HG03565 (cell line): ENCODE results near the gene SPN.
"Not testable (repeated sequence)": the region's sequence is repeated elsewhere in the genome, so short reads cannot be mapped to it uniquely, and the experiment has no call there.

Experiments used
- ATAC-seq: cut with Tn5 transposase; IDR thresholded peaks from one replicate; pipeline ENCODE4 v1.9.1; 2021; ENCODE audit warnings: mild to moderate bottlenecking, moderate library complexity; ENCODE audit not compliant: unreplicated experiment

Gene SPN

GRCh38 chr16:29645694-29646187 lies 17.3 kb upstream of the SPN start:
- ATAC-seq, result no peak

DNA sequence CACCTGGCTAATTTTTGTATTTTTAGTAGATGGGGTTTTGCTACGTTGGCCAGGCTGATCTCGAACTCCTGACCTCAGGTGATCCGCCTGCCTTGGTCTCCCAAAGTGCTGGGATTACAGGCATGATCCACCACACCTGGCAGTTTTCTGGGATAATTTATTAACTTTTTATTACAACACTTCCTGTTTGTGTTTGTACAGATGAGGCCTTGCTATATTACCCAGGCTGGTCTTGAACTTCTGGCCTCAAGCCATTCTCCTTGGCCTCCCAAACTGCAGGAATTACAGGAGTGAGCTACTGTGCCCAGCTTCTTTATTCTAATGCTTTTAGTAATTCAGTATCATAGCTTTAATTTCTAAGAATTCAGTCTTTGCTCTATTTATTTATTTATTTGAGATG lies 16.1 kb upstream of the SPN start:
- no peak for ATAC-seq

- ATAC-seq, result no peak
Measured at GRCh38 chr16:29649588-29650494, 13.2 kb upstream of the SPN start.

DNA sequence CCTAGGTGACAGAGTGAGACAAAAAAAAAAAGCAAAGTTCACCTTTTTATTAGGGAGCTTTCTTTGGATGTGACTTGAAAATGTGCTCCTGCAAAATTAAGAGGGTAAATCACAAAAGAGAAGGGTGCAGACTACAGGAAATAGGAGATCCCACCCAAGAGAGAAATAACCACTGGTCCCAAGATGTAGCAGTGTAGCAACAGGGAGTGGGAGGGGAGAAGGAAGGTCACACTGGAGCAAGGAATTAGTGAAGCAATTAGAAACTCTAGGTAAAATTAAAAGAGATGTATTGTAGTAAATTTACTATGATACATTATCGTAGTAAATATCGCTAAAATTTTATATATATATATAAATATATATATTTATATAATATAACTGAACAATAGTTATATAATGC lies 12.3 kb upstream of the SPN start:
- ATAC-seq, result no peak

- no peak for ATAC-seq
Measured at GRCh38 chr16:29651774-29652349, 11.2 kb upstream of the SPN start.

GRCh38 chr16:29653471-29653870 lies 9.6 kb upstream of the SPN start:
- no peak for ATAC-seq

DNA sequence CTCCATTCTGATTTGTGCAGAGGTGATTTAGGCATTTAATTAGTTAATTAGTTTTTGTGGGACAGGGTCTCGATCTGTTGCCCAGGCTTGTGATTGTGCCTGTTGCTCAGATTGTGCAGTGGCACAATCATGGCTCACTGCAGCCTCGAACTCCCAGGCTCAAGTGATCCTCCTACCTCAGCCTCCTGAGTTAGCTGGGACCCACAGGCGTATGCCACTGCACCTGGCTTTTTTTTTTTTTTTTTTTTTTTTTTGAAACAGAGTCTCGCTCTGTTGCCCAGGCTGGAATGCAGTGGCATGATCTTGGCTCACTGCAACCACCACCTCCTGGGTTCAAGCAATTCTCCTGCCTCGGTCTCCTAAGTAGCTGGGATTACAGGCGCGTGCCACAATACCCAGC lies 9.2 kb upstream of the SPN start:
- not testable (repeated sequence) for ATAC-seq

- no peak for ATAC-seq
Measured at GRCh38 chr16:29656688-29657523, 6.1 kb upstream of the SPN start.

DNA sequence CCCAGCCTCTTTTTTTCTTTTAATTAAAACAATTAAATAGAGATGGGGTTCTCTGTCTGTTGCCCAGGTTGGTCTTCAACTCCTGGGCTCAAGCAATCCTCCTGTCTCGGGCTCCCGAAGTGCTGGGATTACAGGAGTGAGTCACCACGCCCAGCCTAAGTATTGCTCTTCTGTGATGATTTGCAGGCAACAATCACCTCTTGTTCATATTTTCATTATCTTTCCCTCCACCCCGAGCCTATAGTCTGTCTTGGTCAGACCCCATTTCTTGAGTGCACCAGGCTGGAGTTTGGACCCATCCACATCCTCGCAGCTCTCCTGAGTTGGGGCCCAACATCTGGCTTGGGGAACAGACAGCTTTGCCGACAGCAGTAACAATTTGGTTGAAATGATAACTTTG lies 4.3 kb upstream of the SPN start:
- no peak for ATAC-seq

DNA sequence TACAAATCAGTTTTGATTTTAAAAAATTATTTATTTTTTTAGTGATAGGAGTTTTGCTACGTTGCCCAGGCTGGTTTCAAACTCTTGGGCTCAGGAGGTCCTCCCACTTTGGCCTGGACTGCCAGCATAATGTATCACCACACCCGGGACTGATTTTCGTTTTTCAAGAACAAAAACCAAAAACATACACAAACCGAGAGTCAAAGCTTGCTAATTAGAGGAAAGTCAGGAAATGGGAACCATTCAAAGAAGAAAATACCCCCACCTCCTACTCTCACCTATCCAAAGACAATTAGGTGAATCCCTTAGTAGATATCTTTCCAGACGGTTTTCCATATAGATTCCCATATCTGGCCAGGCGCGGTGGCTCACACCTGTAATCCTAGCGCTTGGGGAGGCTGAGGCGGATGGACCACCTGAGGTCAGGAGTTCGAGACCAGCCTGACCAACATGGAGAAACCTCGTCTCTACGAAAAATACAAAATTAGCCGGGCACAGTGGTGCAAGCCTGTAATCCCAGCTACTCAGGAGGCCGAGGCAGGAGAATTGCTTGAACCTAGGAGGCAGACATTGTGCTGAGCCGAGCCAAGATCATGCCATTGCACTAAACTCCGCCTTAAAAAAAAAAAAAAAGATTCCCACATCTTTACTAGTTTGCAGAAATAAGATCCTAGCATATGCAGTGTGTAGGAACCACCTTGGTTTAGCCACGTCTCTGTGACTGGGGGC lies 883 bp upstream of the SPN start:
- no peak for ATAC-seq

DNA sequence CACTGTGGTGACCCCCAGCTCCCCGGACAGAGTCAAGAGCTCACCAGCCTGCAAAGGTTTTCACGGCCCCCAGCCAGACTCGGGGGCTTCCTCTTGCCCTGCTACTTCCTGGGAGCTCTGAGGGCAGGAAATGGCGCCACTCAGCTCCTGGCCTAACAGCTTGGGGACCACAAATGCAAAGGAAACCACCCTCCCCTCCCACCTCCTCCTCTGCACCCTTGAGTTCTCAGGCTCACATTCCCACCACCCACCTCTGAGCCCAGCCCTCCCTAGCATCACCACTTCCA lies 375 bp upstream of the SPN start:
- no peak for ATAC-seq

- no peak for ATAC-seq
Measured at GRCh38 chr16:29663807-29664090, 702 bp downstream of the SPN start.

DNA sequence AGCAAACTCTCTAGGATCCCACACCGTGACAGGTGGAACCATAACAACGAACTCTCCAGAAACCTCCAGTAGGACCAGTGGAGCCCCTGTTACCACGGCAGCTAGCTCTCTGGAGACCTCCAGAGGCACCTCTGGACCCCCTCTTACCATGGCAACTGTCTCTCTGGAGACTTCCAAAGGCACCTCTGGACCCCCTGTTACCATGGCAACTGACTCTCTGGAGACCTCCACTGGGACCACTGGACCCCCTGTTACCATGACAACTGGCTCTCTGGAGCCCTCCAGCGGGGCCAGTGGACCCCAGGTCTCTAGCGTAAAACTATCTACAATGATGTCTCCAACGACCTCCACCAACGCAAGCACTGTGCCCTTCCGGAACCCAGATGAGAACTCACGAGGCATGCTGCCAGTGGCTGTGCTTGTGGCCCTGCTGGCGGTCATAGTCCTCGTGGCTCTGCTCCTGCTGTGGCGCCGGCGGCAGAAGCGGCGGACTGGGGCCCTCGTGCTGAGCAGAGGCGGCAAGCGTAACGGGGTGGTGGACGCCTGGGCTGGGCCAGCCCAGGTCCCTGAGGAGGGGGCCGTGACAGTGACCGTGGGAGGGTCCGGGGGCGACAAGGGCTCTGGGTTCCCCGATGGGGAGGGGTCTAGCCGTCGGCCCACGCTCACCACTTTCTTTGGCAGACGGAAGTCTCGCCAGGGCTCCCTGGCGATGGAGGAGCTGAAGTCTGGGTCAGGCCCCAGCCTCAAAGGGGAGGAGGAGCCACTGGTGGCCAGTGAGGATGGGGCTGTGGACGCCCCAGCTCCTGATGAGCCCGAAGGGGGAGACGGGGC lies 1.3 kb downstream of the SPN start:
- ATAC-seq, result no peak

DNA sequence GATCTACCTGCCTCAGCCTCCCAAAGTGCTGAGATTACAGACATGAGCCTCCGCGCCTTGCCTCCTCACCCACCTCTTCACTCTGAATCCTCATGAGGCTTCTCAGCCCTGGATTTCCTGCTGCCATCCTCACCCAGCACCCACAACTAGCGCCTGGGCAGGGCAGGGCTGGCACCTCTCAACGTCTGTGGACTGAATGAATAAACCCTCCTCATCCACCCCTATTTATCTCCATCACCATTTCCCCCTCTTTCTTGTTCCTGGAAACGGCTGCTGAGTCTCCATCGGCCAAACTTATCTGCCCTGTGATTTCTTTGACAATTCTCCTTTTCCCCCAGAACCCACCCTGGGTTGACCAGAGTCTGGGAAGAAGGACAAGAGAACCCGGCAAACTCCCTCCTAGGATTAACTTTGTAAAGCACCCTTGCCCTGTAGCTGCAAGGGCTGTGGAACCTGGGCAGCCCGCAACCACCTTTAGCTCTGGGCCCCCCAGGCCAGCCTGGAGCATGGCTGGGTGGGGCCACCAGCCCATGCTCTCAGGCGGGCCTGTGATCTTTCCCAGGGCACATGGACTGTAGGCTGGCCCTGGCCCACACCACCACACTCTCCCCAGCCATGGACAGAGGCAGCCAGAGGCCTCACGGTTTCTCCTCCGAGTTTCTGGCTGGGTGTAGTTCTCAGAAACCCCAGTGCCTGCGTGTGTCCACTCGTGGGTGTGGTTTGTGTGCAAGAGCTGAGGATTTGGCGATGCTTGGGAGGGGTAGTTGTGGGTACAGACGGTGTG lies 2.4 kb downstream of the SPN start:
- no peak for ATAC-seq

DNA sequence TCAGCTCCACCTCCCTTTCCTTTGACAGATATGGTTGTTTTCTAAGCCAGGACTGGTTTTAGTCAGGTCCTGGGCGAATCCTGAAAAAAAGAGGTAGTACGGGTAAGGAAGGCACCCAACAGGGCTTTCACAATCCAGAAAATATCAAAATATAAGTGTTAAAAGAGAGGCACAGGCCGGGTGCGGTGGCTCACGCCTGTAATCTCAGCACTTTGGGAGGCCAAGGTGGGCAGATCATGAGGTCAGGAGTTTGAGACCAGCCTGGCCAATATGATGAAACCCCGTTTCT lies 4.2 kb downstream of the SPN start:
- not testable (repeated sequence) for ATAC-seq

GRCh38 chr16:29667755-29668154 lies 4.7 kb downstream of the SPN start:
- ATAC-seq, result no peak

- ATAC-seq, result no peak
Measured at GRCh38 chr16:29668267-29668666, 5.2 kb downstream of the SPN start.

- no peak for ATAC-seq
Measured at GRCh38 chr16:29673501-29673900, 10.5 kb downstream of the SPN start.

DNA sequence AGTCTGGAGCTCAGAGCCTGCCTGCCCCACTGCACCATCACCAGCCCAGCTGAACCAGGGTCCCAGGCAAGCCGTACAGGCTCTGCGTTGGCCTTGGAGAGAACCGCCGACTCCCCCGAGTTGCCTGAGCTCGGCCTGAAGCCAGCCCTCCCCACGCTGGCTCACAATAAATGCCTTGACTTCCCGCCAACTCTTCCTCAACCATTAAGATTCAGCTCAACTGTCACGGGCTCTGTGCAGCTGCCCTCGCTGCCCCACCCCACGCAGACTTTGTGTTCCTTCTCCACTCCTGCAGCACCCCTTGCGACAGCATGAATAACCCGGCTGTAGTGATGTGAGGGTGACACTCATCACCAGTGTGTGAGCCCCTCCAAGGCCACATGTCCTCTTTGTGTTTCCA lies 11.1 kb downstream of the SPN start:
- ATAC-seq, result no peak
